HL-60 (cell line): ENCODE data around the gene TMOD2.

Source experiments
- DNase-seq, 2 experiments: peaks; one replicate each; pipeline ENCODE4 v3.0.0-alpha.2; 2010 to 2020; ENCODE audit warnings: low read depth in 1 of 2, low spot score in 1 of 2
- H3K27ac ChIP-seq: fragments of 250-450 bp; sonication (Bioruptor Pico); replicated peaks from 2 replicates; pipeline ENCODE4 v1.5.1; 2020; ENCODE audit warnings: mild to moderate bottlenecking, moderate library complexity
- H3K27me3 ChIP-seq: fragments of 250-450 bp; sonication (Bioruptor Pico); 2 replicates; pipeline ENCODE4 v1.5.1; 2021; ENCODE audit warnings: mild to moderate bottlenecking, moderate library complexity; ENCODE audit not compliant: insufficient read depth, poor library complexity, severe bottlenecking
- H3K4me3 ChIP-seq: replicated peaks from 2 replicates; pipeline ENCODE4 v1.5.1; 2011; ENCODE audit warnings: mild to moderate bottlenecking, control low read depth, low read length; ENCODE audit not compliant: insufficient read depth
- GABPA ChIP-seq: IDR thresholded peaks from 2 replicates; pipeline ENCODE4 v1.6.1; 2012; ENCODE audit warnings: low read depth
- POLR2AphosphoS5 ChIP-seq: IDR thresholded peaks from 2 replicates; pipeline ENCODE4 v1.6.1; 2012; ENCODE audit warnings: low read depth
- SPI1 ChIP-seq: IDR thresholded peaks from 2 replicates; pipeline ENCODE4 v1.6.1; 2012; ENCODE audit warnings: low read depth, mild to moderate bottlenecking, borderline replicate concordance
- TF ChIP-seq, protein P1 (sequence below): IDR thresholded peaks from one replicate; pipeline ENCODE4 v1.5.1; 2011; ENCODE audit warnings: low read length, control low read depth, inconsistent platforms; ENCODE audit not compliant: insufficient read depth
- TF ChIP-seq, protein P2 (sequence below): IDR thresholded peaks from 2 replicates; pipeline ENCODE4 v1.6.1; 2012; ENCODE audit warnings: low read depth; ENCODE audit not compliant: insufficient replicate concordance

The TMOD2 gene

DNA sequence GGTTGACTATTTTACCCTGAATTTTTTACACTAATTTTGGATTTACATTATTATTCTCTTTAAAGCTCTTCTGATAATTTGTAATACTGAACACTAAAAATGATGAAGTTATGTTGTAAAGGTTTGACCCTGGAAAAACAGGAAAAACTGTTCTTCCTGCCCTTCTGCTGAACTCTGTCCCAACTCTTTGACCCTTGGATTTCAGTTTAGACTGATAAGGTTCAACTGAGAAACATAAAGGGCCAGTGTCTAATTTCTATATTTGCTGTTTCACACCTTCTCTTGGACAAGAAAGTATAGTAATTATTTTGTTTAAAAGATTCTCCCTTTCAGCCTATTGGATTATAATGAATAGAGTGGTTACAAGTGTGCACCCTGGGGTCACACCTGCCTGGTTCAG is 65.2 kb downstream of the TMOD2 start:
- H3K4me3 ChIP-seq: no peak overlapping the region
- no peaks in the 10 kb centered on the region for H3K27me3 ChIP-seq
- TF ChIP-seq, protein P1, sequence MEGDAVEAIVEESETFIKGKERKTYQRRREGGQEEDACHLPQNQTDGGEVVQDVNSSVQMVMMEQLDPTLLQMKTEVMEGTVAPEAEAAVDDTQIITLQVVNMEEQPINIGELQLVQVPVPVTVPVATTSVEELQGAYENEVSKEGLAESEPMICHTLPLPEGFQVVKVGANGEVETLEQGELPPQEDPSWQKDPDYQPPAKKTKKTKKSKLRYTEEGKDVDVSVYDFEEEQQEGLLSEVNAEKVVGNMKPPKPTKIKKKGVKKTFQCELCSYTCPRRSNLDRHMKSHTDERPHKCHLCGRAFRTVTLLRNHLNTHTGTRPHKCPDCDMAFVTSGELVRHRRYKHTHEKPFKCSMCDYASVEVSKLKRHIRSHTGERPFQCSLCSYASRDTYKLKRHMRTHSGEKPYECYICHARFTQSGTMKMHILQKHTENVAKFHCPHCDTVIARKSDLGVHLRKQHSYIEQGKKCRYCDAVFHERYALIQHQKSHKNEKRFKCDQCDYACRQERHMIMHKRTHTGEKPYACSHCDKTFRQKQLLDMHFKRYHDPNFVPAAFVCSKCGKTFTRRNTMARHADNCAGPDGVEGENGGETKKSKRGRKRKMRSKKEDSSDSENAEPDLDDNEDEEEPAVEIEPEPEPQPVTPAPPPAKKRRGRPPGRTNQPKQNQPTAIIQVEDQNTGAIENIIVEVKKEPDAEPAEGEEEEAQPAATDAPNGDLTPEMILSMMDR: no peak
- no peak for TF ChIP-seq SPI1
- no peak for TF ChIP-seq GABPA
- TF ChIP-seq POLR2AphosphoS5: no peak
- TF ChIP-seq, protein P2, sequence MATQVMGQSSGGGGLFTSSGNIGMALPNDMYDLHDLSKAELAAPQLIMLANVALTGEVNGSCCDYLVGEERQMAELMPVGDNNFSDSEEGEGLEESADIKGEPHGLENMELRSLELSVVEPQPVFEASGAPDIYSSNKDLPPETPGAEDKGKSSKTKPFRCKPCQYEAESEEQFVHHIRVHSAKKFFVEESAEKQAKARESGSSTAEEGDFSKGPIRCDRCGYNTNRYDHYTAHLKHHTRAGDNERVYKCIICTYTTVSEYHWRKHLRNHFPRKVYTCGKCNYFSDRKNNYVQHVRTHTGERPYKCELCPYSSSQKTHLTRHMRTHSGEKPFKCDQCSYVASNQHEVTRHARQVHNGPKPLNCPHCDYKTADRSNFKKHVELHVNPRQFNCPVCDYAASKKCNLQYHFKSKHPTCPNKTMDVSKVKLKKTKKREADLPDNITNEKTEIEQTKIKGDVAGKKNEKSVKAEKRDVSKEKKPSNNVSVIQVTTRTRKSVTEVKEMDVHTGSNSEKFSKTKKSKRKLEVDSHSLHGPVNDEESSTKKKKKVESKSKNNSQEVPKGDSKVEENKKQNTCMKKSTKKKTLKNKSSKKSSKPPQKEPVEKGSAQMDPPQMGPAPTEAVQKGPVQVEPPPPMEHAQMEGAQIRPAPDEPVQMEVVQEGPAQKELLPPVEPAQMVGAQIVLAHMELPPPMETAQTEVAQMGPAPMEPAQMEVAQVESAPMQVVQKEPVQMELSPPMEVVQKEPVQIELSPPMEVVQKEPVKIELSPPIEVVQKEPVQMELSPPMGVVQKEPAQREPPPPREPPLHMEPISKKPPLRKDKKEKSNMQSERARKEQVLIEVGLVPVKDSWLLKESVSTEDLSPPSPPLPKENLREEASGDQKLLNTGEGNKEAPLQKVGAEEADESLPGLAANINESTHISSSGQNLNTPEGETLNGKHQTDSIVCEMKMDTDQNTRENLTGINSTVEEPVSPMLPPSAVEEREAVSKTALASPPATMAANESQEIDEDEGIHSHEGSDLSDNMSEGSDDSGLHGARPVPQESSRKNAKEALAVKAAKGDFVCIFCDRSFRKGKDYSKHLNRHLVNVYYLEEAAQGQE: no peak
- H3K27ac ChIP-seq: no peak overlapping the region
- DNase-seq: no peak

DNA sequence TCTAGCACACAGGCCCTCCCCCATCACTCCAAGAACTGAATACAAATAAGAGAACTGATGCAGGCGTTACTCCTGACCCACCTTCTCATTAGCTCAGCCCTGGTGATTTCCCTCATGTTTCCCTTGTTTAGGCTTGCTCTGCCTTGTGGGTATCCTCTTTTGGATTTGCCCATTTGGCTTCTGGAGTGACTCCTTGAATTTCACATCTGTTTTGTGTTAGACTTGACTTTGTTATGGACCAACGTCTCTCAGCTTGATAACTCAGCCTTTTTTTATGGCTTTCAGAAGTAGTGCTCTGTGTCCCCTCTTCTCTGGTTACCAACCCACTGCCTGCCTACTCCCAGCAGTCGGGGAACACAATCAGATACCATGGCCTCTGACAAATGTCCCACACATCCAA is 66.8 kb downstream of the TMOD2 start:
- Histone ChIP-seq H3K27ac (no peak overlapping the region), H3K4me3 (no peak overlapping the region), H3K27me3 (no peaks in the 10 kb centered on the region)
- TF ChIP-seq, protein P2: no peak
- TF ChIP-seq POLR2AphosphoS5 (no peak), GABPA (no peak), SPI1 (no peak)
- TF ChIP-seq, protein P1: no peak
- no peak for DNase-seq

DNA sequence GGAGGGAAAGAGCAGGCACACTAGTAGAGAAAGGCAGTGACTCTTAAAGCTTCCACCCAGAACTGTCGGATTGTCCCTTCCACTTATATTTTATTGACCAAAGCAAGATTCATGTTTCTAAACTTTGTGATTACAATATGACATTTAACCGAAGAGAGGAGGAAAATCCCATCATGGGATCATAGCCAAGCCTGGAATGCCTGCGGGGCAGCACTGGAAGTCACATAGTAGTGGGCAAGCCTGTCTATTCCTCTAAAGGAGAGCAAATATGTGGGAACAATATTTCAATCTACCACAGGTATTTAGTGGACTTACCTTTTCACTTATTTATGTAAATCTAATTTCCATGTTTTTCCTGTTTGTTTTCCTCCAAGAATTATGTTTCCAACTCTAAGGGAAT is 74.3 kb downstream of the TMOD2 start:
- Histone ChIP-seq H3K4me3 (no peak overlapping the region), H3K27ac (no peak overlapping the region), H3K27me3 (no peaks in the 10 kb centered on the region)
- TF ChIP-seq GABPA (no peak), POLR2AphosphoS5 (no peak), SPI1 (no peak)
- TF ChIP-seq, protein P2: no peak
- TF ChIP-seq, protein P1: no peak
- no peak for DNase-seq
